Activated CD4-positive, alpha-beta T cell treated with anti-CD3 and anti-CD28 coated beads, Interleukin-2, Interleukin-4, amounts not matched to agents 100 ng/mL and 50 ng/mL, durations not matched to agents 16 hours and 8 hours (primary cell): ENCODE measurements around the gene GPATCH3.
A peak's percentile ranks its signal among the peaks of the same experiment; 100 is the strongest.
"Not testable (repeated sequence)": the region's sequence is repeated elsewhere in the genome, so short reads cannot be mapped to it uniquely, and the experiment has no call there.

Experiments
- DNase-seq: peaks from one replicate; pipeline ENCODE4 v3.0.0-alpha.2; 2020; ENCODE audit warnings: low spot score

The GPATCH3 gene

GRCh38 chr1:26900001-26900814 lies at the start of gene GPATCH3:
Gene GPATCH3, minus strand, starts transcription at chr1:26900467. Its CDS starts 25 bp downstream, at chr1:26900442.
- DNase-seq, result peak; percentile 94

- DNase-seq, result no peak
Measured at GRCh38 chr1:26949926-26950319, 49.7 kb upstream of the GPATCH3 start.

GRCh38 chr1:26949266-26949925 lies 49.1 kb upstream of the GPATCH3 start:
- DNase-seq, result no peak

- DNase-seq, result not testable (repeated sequence)
Measured at GRCh38 chr1:26948725-26949057, 48.4 kb upstream of the GPATCH3 start.

- no peak for DNase-seq
Measured at GRCh38 chr1:26946270-26946669, 46.0 kb upstream of the GPATCH3 start.

GRCh38 chr1:26945728-26946127 lies 45.5 kb upstream of the GPATCH3 start:
- DNase-seq, result no peak

GRCh38 chr1:26945138-26945537 lies 44.9 kb upstream of the GPATCH3 start:
- no peak for DNase-seq

- no peak for DNase-seq
Measured at GRCh38 chr1:26942656-26943055, 42.4 kb upstream of the GPATCH3 start.

- DNase-seq, result no peak
Measured at GRCh38 chr1:26941311-26941710, 41.0 kb upstream of the GPATCH3 start.

- no peak for DNase-seq
Measured at GRCh38 chr1:26938659-26939025, 38.4 kb upstream of the GPATCH3 start.

GRCh38 chr1:26938004-26938658 lies 37.9 kb upstream of the GPATCH3 start:
- DNase-seq, result no peak

GRCh38 chr1:26936823-26937222 lies 36.6 kb upstream of the GPATCH3 start:
- DNase-seq, result no peak

- DNase-seq, result no peak
Measured at GRCh38 chr1:26932531-26932930, 32.3 kb upstream of the GPATCH3 start.

- peak; percentile 16 for DNase-seq
Measured at GRCh38 chr1:26923711-26924110, 23.4 kb upstream of the GPATCH3 start.

GRCh38 chr1:26922901-26923300 lies 22.6 kb upstream of the GPATCH3 start:
- DNase-seq, result no peak

- DNase-seq, result no peak
Measured at GRCh38 chr1:26922431-26922729, 22.1 kb upstream of the GPATCH3 start.

- DNase-seq, result peak; percentile 99
Measured at GRCh38 chr1:26921540-26922430, 21.5 kb upstream of the GPATCH3 start, which contains the start of gene NUDC. Gene NUDC, plus strand, starts transcription at chr1:26921743. Its CDS starts 106 bp downstream, at chr1:26921849.

- no peak for DNase-seq
Measured at GRCh38 chr1:26921126-26921539, 20.9 kb upstream of the GPATCH3 start.

GRCh38 chr1:26915204-26915842 lies 15.1 kb upstream of the GPATCH3 start:
- no peak for DNase-seq

- DNase-seq, result no peak
Measured at GRCh38 chr1:26913754-26914619, 13.7 kb upstream of the GPATCH3 start, which contains the start of gene NR0B2. Gene NR0B2, minus strand, starts transcription at chr1:26913975. Its CDS starts 35 bp downstream, at chr1:26913940.

GRCh38 chr1:26913389-26913753 lies 13.1 kb upstream of the GPATCH3 start:
- no peak for DNase-seq
